Activated CD8-positive, alpha-beta memory T cell treated with anti-CD3 and anti-CD28 coated beads for 48 hours (primary cell): ENCODE data around the gene DCAF11.

Experiments used
- DNase-seq, 3 experiments: peaks; one replicate each; pipeline ENCODE4 v3.0.0-alpha.2; 2020; ENCODE audit warnings: low read depth in 2 of 3, low spot score in 2 of 3

The DCAF11 gene

GRCh38 chr14:24156840-24157239, 42.3 kb downstream of the DCAF11 start:
- DNase-seq: no peak

- no peak for DNase-seq
These were observed 42.8 kb downstream of the DCAF11 start for GRCh38 chr14:24157331-24157730.

GRCh38 chr14:24159777-24160498, 45.4 kb downstream of the DCAF11 start:
- DNase-seq: no peak

- DNase-seq: no peak
These were observed 45.9 kb downstream of the DCAF11 start for GRCh38 chr14:24160499-24160849.

GRCh38 chr14:24160850-24161804, 46.5 kb downstream of the DCAF11 start, which contains the start of gene IRF9:
Gene IRF9, plus strand, starts transcription at chr14:24161265. Its CDS starts 880 bp downstream, at chr14:24162145.
- DNase-seq: peak; percentile 92 to 100 (median 98)

GRCh38 chr14:24162093-24162492, 47.5 kb downstream of the DCAF11 start:
- no peak for DNase-seq

- no peak for DNase-seq
These were observed 50.0 kb downstream of the DCAF11 start for GRCh38 chr14:24164518-24164991.

- no peak for DNase-seq
These were observed 51.2 kb downstream of the DCAF11 start for GRCh38 chr14:24165785-24166184.

- DNase-seq: no peak
These were observed 53.0 kb downstream of the DCAF11 start for GRCh38 chr14:24167469-24168114.

- peak; percentile 41 to 70 (median 50) for DNase-seq
These were observed 57.1 kb downstream of the DCAF11 start, which contains the start of gene REC8 for GRCh38 chr14:24171422-24172260. Gene REC8, plus strand, starts transcription at chr14:24172080. Its CDS starts 473 bp downstream, at chr14:24172553.

- DNase-seq: no peak
These were observed 57.8 kb downstream of the DCAF11 start for GRCh38 chr14:24172261-24172860.

GRCh38 chr14:24172871-24173281, 58.3 kb downstream of the DCAF11 start:
- DNase-seq: no peak
